HEK293T (cell line): ENCODE data around the gene NPHS1.

Experiments
- CTBP1 ChIP-seq: fragments of 450-650 bp; IDR thresholded peaks from 2 replicates; pipeline ENCODE4 v1.6.1; 2016; ENCODE audit warnings: borderline replicate concordance
- ELF4 ChIP-seq: fragments of 450-650 bp; IDR thresholded peaks from 2 replicates; pipeline ENCODE4 v1.6.1; 2017; ENCODE audit warnings: antibody characterized with exemption
- FOXM1 ChIP-seq: fragments of 450-650 bp; IDR thresholded peaks from 2 replicates; pipeline ENCODE4 v1.6.1; 2017; ENCODE audit warnings: mild to moderate bottlenecking, borderline replicate concordance
- HDGF ChIP-seq: fragments of 450-650 bp; IDR thresholded peaks from 2 replicates; pipeline ENCODE4 v1.6.1; 2017; ENCODE audit warnings: antibody characterized with exemption, borderline replicate concordance
- TARDBP ChIP-seq: fragments of 450-650 bp; IDR thresholded peaks from 2 replicates; pipeline ENCODE4 v1.6.1; 2016
- ZNF384 ChIP-seq: fragments of 450-650 bp; IDR thresholded peaks from 2 replicates; pipeline ENCODE4 v1.6.1; 2016

GRCh38 chr19:35790981-35791813 lies 61.1 kb downstream of the NPHS1 start:
- no peak for TF ChIP-seq ZNF384
- no peak for TF ChIP-seq HDGF
- TF ChIP-seq ELF4: no peak
- no peak for TF ChIP-seq TARDBP
- TF ChIP-seq CTBP1: no peak
- TF ChIP-seq FOXM1: no peak
